Neutrophil (primary cell): ENCODE results near the gene FKBP11.
"Not testable (repeated sequence)": the region's sequence is repeated elsewhere in the genome, so short reads cannot be mapped to it uniquely, and the experiment has no call there.

Experiments
- H3K27ac ChIP-seq: fragments of 200-600 bp; sonication (generic); 2 replicates; pipeline ENCODE4 v1.5.1; 2016; ENCODE audit warnings: mild to moderate bottlenecking, moderate library complexity
- H3K27me3 ChIP-seq: fragments of 200-600 bp; sonication (generic); 2 replicates; pipeline ENCODE4 v1.6.0; 2016; ENCODE audit warnings: mild to moderate bottlenecking
- H3K36me3 ChIP-seq: fragments of 200-600 bp; sonication (generic); 2 replicates; pipeline ENCODE4 v1.5.1; 2017
- H3K4me1 ChIP-seq, 2 experiments: fragments of 200-600 bp in 1 of 2; sonication (generic) in 1 of 2; 1 replicate in 1 of 2; 2 replicates in 1 of 2; pipeline versions ENCODE4 v1.5.1 to v1.6.1; 2013 to 2016; ENCODE audit warnings: low read depth in 1 of 2, low read length in 1 of 2, mild to moderate bottlenecking in 1 of 2, moderate library complexity in 1 of 2; ENCODE audit not compliant: control insufficient read depth in 1 of 2, insufficient read depth in 1 of 2
- H3K4me3 ChIP-seq, 2 experiments: fragments of 200-600 bp in 1 of 2; sonication (generic) in 1 of 2; 1 replicate in 1 of 2; 2 replicates in 1 of 2; pipeline ENCODE4 v1.5.1; 2013 to 2016; ENCODE audit warnings: low read depth in 1 of 2, low read length in 1 of 2, mild to moderate bottlenecking in 1 of 2, moderate library complexity in 1 of 2
- H3K9me3 ChIP-seq: fragments of 200-600 bp; sonication (generic); 2 replicates; pipeline ENCODE4 v1.5.1; 2016
- CTCF ChIP-seq: fragments of 200-600 bp; sonication (generic); IDR thresholded peaks from 2 replicates; pipeline ENCODE4 v1.5.1; 2016; ENCODE audit warnings: antibody characterized with exemption

FKBP11 gene

GRCh38 chr12:48923117-48923516 is 2.2 kb downstream of the FKBP11 start:
- Histone ChIP-seq H3K27ac (no peak overlapping the region), H3K27me3 (no peaks in the 10 kb centered on the region), H3K4me3 (no peak overlapping the region), H3K9me3 (no peaks in the 10 kb centered on the region), H3K4me1 (peaks cover 9 to 12% of the 10 kb centered on the region in 2 experiments), H3K36me3 (peaks cover 31% of the 10 kb centered on the region)
- no peak for TF ChIP-seq CTCF

- no peaks in the 10 kb centered on the region for H3K27me3 ChIP-seq
- H3K27ac ChIP-seq = no peak overlapping the region
- no peak overlapping the region for H3K4me3 ChIP-seq
- no peak for TF ChIP-seq CTCF
- H3K36me3 ChIP-seq = peaks cover 12% of the 10 kb centered on the region
- no peaks in the 10 kb centered on the region for H3K9me3 ChIP-seq
- no peaks in the 10 kb centered on the region for H3K4me1 ChIP-seq
These were observed 7.3 kb downstream of the FKBP11 start for GRCh38 chr12:48917857-48918537.

GRCh38 chr12:48910196-48910595 is 15.1 kb downstream of the FKBP11 start:
- H3K4me3 ChIP-seq = no peak overlapping the region
- no peaks in the 10 kb centered on the region for H3K9me3 ChIP-seq
- no peaks in the 10 kb centered on the region for H3K36me3 ChIP-seq
- no peaks in the 10 kb centered on the region for H3K4me1 ChIP-seq
- H3K27ac ChIP-seq = no peak overlapping the region
- TF ChIP-seq CTCF = no peak
- peaks cover 30% of the 10 kb centered on the region for H3K27me3 ChIP-seq

DNA sequence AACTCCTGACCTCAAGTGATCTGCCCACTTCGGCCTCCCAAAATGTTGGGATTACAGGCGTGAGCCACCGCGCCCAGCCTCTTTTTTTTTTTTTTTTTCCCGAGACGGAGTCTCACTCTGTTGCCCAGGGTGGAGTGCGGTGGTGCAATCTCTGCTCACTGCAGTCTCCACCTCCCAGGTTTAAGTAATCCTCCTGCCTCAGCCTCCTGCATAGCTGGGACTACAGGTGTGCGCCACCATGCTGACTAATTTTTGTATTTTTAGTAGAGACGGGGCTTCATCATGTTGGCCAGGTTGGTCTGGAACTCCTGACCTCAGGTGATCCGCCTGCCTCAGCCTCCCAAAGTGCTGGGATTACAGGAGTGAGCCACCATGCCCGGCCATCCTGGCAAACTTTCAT is 15.6 kb downstream of the FKBP11 start:
- H3K4me1 ChIP-seq, H3K4me3 ChIP-seq, H3K27ac ChIP-seq, H3K9me3 ChIP-seq, H3K36me3 ChIP-seq: not testable (repeated sequence)
- H3K27me3 ChIP-seq = peaks cover 35% of the 10 kb centered on the region

GRCh38 chr12:48907245-48907644 is 18.0 kb downstream of the FKBP11 start:
- no peaks in the 10 kb centered on the region for H3K9me3 ChIP-seq
- H3K36me3 ChIP-seq = no peaks in the 10 kb centered on the region
- peaks cover 59% of the 10 kb centered on the region for H3K27me3 ChIP-seq
- H3K27ac ChIP-seq = no peak overlapping the region
- H3K4me1 ChIP-seq = peaks cover 5 to 11% of the 10 kb centered on the region in 2 experiments
- TF ChIP-seq CTCF = no peak
- no peak overlapping the region for H3K4me3 ChIP-seq

GRCh38 chr12:48903982-48904411 is 21.3 kb downstream of the FKBP11 start:
- H3K4me3 ChIP-seq = peak overlapping the region in 1 of 2 experiments; percentile 7
- no peaks in the 10 kb centered on the region for H3K9me3 ChIP-seq
- peaks cover 5 to 11% of the 10 kb centered on the region in 2 experiments for H3K4me1 ChIP-seq
- H3K27me3 ChIP-seq = peaks cover 73% of the 10 kb centered on the region
- TF ChIP-seq CTCF = no peak
- no peak overlapping the region for H3K27ac ChIP-seq
- no peaks in the 10 kb centered on the region for H3K36me3 ChIP-seq
